AG09309 (cell line): ENCODE data around the gene SOX6.

Experiments
- DNase-seq: peaks from one replicate; pipeline ENCODE4 v3.0.0-alpha.2; 2010; ENCODE audit warnings: low read depth
- H3K4me3 ChIP-seq: 2 replicates; pipeline ENCODE4 v1.5.1; 2011; ENCODE audit warnings: mild to moderate bottlenecking, low read depth, low read length, moderate library complexity; ENCODE audit not compliant: control insufficient read depth
- TF ChIP-seq, protein P1 (sequence below): IDR thresholded peaks from 2 replicates; pipeline ENCODE4 v1.5.1; 2011; ENCODE audit warnings: mild to moderate bottlenecking, low read depth, low read length, inconsistent platforms; ENCODE audit not compliant: insufficient read depth, control insufficient read depth; ENCODE audit errors: missing control alignments

SOX6 gene

DNA sequence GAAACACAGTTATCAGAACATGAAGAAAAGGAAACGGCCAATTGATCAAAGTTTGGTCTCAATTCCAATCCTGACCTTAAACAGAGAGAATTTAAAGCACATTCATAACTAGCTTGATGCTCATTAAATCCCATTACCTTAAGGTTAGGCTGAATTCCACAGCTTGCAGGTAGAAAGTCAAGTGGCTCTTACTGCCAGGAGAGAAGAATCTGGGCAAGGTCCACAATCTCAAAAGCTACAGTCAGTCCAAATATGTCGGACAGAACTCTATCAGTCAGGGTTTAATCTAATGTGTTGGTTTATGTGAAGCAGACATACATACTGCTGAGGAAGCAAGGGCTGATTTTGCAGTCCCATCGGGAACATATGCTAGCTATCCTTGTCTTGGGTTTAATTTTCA, 348.8 kb downstream of the SOX6 start:
- no peak overlapping the region for H3K4me3 ChIP-seq
- DNase-seq: no peak
- TF ChIP-seq, protein P1, sequence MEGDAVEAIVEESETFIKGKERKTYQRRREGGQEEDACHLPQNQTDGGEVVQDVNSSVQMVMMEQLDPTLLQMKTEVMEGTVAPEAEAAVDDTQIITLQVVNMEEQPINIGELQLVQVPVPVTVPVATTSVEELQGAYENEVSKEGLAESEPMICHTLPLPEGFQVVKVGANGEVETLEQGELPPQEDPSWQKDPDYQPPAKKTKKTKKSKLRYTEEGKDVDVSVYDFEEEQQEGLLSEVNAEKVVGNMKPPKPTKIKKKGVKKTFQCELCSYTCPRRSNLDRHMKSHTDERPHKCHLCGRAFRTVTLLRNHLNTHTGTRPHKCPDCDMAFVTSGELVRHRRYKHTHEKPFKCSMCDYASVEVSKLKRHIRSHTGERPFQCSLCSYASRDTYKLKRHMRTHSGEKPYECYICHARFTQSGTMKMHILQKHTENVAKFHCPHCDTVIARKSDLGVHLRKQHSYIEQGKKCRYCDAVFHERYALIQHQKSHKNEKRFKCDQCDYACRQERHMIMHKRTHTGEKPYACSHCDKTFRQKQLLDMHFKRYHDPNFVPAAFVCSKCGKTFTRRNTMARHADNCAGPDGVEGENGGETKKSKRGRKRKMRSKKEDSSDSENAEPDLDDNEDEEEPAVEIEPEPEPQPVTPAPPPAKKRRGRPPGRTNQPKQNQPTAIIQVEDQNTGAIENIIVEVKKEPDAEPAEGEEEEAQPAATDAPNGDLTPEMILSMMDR: no peak

DNA sequence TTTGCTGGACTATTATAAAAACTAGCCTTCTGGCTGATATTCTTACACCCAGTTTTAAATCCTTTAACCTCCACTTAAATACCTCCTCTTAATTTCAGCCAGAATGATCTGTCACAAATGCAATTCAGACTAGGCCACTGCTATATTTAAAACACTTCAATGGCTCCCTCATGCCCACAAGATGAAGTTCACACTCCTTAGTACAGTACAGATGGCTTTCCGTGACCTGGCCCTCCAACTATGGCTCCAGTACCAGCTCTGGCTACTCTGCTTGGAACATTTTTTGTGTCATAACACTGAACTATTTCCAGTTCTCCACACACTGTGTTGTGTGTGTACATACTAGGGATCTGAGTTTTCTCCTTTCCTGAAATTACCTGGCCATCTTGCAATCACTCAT, 353.4 kb downstream of the SOX6 start:
- no peak overlapping the region for H3K4me3 ChIP-seq
- TF ChIP-seq, protein P1: no peak
- DNase-seq: no peak

DNA sequence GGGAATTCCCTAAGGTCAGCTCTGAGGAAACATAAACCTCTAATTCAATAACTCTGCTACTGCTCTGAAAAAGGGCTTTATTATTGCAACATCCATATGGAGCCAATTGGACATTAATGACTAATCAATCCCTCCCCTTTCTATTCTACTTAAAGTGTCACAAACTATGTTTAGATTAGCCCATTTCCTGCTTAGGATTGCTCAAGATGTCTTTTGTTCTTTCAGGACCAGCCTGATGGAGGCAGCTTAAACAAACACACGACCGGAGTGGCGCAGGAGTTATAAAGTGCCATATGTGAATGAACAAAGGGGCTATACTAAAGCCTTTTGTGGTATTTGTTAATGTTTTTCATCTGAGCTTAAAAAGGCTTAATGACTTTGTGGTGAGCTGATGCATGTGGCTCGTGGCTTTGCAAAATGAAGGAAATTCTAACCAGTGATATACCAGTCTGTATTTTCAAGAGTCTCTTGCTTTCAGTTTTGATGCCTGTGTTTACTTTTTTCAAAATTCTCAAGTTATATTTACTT, 354.4 kb downstream of the SOX6 start:
- TF ChIP-seq, protein P1: no peak
- H3K4me3 ChIP-seq: no peak overlapping the region
- peak; percentile 53 for DNase-seq

DNA sequence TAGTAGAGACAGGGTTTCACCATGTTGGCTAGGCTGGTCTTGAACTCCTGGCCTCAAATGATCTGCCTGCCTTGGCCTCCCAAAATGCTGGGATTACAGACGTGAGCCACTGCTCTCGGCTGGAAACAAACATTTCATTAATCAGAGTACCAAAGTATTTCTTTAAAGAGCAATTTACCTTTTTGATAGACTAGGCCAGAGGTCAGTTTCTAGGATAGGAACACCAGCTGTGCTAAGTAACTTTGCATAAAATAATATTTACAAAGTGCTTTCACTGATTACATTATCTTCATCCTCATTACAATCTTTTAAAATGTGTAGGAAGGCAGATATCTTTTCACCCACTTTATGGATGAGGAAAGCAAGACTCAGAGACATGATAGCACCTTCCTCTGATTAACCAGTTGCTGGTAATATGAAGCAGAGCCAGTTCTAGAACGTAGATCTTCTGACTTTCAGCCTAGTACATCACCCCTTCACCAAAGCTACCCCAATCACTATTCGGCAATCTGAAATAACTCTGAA, 355.2 kb downstream of the SOX6 start:
- TF ChIP-seq, protein P1: no peak
- DNase-seq: no peak
- H3K4me3 ChIP-seq: no peak overlapping the region

DNA sequence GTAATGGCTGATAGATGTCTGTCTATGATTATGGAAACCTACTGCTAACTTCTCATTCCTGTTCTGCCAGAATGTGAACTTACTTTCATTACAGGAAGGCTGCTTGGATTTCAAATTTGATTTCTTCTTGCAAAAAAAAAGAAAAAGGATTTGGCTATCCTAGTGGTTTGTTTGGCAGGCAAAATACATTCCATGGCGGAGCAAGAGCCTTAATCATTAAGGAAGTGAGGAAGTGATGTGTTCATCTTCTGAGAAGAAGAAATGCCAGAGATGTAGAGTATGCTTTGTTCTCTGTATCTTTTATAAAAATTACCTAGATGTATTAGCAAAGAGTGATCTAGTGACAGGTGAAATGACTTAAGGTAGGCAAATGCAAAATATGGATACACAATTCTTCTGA, 356.3 kb downstream of the SOX6 start:
- DNase-seq: peak; percentile 16
- TF ChIP-seq, protein P1: no peak
- H3K4me3 ChIP-seq: no peak overlapping the region

DNA sequence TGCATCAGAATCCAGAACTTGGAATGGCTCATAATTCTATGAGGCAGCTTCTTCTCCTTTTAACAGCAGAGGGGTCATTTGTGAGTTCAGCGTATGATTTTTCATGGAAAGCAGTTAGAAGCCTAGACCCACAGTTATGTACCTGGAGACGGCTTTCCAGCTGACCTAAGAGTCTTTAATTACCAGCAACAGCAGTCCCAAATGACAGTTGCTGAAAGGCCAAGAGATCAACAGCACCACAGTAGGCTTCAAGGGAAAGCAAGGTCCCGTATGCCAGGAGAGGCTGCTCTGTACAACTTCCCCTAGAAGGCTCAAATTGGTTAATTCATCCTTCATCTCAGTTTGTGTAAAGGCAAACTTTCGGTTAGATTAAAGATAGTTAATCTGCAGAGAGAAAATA, 363.0 kb downstream of the SOX6 start:
- TF ChIP-seq, protein P1: no peak
- DNase-seq: no peak
- H3K4me3 ChIP-seq: no peak overlapping the region
